Upper lobe of right lung (tissue), 1 donor: ENCODE measurements around the gene MCOLN1. TPM values are rescaled to one million over a fixed set of nuclear protein-coding genes. Genes with fewer than 3 reads are reported as not detected.

Source experiments
- ATAC-seq: fragments of 200-7000 bp; cut with Tn5 transposase; one replicate; pipeline ENCODE4 v1.9.1; 2020; ENCODE audit warnings: mild to moderate bottlenecking, moderate library complexity
- DNase-seq: peaks from one replicate; pipeline ENCODE4 v3.0.0-alpha.2; 2020
- H3K27ac ChIP-seq: fragments of 200-600 bp; one replicate; pipeline ENCODE4 v1.8.0; 2022
- H3K27me3 ChIP-seq: fragments of 200-600 bp; one replicate; pipeline ENCODE4 v1.8.0; 2022; ENCODE audit warnings: mild to moderate bottlenecking
- H3K36me3 ChIP-seq: fragments of 200-600 bp; one replicate; pipeline ENCODE4 v1.8.0; 2022
- H3K4me1 ChIP-seq: fragments of 200-600 bp; one replicate; pipeline ENCODE4 v1.8.0; 2022
- H3K4me3 ChIP-seq: fragments of 200-600 bp; one replicate; pipeline ENCODE4 v1.8.0; 2022; ENCODE audit warnings: mild to moderate bottlenecking
- H3K9me3 ChIP-seq: fragments of 200-600 bp; one replicate; pipeline ENCODE4 v1.8.0; 2022
- CTCF ChIP-seq: fragments of 200-600 bp; IDR thresholded peaks from one replicate; pipeline ENCODE4 v1.8.0; 2022; ENCODE audit warnings: antibody characterized with exemption
- intact Hi-C: fragments of 100-400 bp; cut with DNase I; formaldehyde crosslinking; loops from one replicate; pipeline ENCODE4 v1.11.0; 2022
- total RNA-seq: library from RNA; stranded (reverse); fragmentation: NEBNext Ultra II Directional; extraction: Animal tissue kit (Norgen Biotek cat#: 25700); gene quantifications from one replicate; pipeline ENCODE4 v1.2.1, GENCODE V29; 2021
- donor health status: DM: no; HTN: yes; CAD: no; lungs with severe emphysema.

MCOLN1 gene
- total RNA-seq, 1 donor from 2014 or later, result 55.0 TPM

GRCh38 chr19:7509625-7510024 is 12.8 kb upstream of the MCOLN1 start:
- Histone ChIP-seq H3K9me3 (no peaks in the 10 kb centered on the region), H3K36me3 (no peaks in the 10 kb centered on the region), H3K4me1 (peaks cover 3% of the 10 kb centered on the region), H3K27me3 (no peaks in the 10 kb centered on the region), H3K27ac (no peak overlapping the region), H3K4me3 (no peak overlapping the region)
- intact Hi-C loops, result no loop called here
- ATAC-seq, result no peak
- no peak for TF ChIP-seq CTCF
- DNase-seq, result no peak

- no peak for DNase-seq
- TF ChIP-seq CTCF, result no peak
These were observed 10.0 kb upstream of the MCOLN1 start for GRCh38 chr19:7512400-7512851.

GRCh38 chr19:7513809-7514642 is 8.4 kb upstream of the MCOLN1 start:
- ATAC-seq (no peak), DNase-seq (no peak)
- Histone ChIP-seq H3K4me3 (no peak overlapping the region), H3K4me1 (peaks cover 16% of the 10 kb centered on the region), H3K36me3 (no peaks in the 10 kb centered on the region), H3K27me3 (no peaks in the 10 kb centered on the region), H3K27ac (peak overlapping the region; percentile 92), H3K9me3 (no peaks in the 10 kb centered on the region)
- intact Hi-C loops, result no loop called here
- no peak for TF ChIP-seq CTCF

More at GRCh38 chr19:7512400-7512851, 10.0 kb upstream of the MCOLN1 start:
- H3K9me3 ChIP-seq, result no peaks in the 10 kb centered on the region
- H3K4me3 ChIP-seq, result no peak overlapping the region
- no peak overlapping the region for H3K27ac ChIP-seq
- peaks cover 16% of the 10 kb centered on the region for H3K4me1 ChIP-seq
- no peaks in the 10 kb centered on the region for H3K36me3 ChIP-seq
- ATAC-seq, result no peak
- intact Hi-C loops, result no loop called here
- no peaks in the 10 kb centered on the region for H3K27me3 ChIP-seq

GRCh38 chr19:7515110-7515644 is 7.2 kb upstream of the MCOLN1 start:
- H3K9me3 ChIP-seq, result no peaks in the 10 kb centered on the region
- intact Hi-C loops, result no loop called here
- ATAC-seq, result peak; percentile 44
- H3K36me3 ChIP-seq, result no peaks in the 10 kb centered on the region
- DNase-seq, result no peak
- no peak for TF ChIP-seq CTCF
- H3K27ac ChIP-seq, result peak overlapping the region; percentile 92
- H3K4me3 ChIP-seq, result peak overlapping the region; percentile 52
- H3K27me3 ChIP-seq, result no peaks in the 10 kb centered on the region
- peaks cover 16% of the 10 kb centered on the region for H3K4me1 ChIP-seq

GRCh38 chr19:7515645-7516151 is 6.7 kb upstream of the MCOLN1 start, which contains the start of gene ZNF358:
ZNF358 (plus strand) TSS chr19:7516103; CDS start chr19:7519243, 3,140 bp downstream.
- intact Hi-C loops, result no loop called here
- Histone ChIP-seq H3K4me1 (peaks cover 16% of the 10 kb centered on the region), H3K36me3 (no peaks in the 10 kb centered on the region), H3K4me3 (peak within 1 kb of the TSS; percentile 82), H3K9me3 (no peaks in the 10 kb centered on the region), H3K27me3 (no peaks in the 10 kb centered on the region), H3K27ac (peak within 1 kb of the TSS; percentile 92)
- no peak for TF ChIP-seq CTCF
- DNase-seq (peak; percentile 87), ATAC-seq (peak; percentile 91)
